ENCODE results near the gene PCDHB12.

PCDHB12 gene

DNA sequence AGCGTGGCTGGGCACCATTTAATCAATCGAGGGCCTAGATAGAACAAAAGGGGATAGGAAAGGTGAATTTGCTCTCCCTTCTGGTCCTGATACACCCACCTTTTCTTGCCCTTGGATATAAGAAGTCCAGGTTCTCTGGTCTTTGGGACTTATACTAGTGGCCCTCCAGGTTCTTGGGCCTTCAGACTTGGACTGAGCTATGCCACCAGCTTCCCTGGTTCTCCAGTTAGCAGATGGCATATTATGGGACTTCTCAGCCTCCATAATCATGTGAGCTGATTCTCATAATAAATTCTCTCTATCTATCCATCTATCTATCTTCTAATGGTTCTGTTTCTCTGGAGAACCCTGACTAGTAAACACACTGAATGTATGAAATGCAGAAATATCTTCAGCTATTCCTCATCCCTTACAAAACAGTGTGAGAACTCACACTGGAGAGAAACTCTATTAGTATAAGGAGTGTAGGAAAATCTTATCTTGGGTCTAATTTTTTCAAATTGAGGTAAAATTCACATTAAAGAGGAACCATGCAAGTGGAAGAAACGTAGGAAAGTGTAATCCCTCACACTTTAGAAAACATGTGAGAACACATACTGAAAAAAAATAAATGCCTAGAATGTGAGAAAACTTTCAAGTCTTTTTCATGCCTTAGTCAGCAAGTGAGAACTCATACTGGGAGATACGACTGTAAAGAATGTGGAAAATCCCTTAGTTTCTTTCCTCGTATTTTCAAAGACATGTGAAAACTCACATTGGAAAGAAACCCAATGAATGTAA, 52.1 kb downstream of the PCDHB12 start:
- no peak for DNase-seq

DNA sequence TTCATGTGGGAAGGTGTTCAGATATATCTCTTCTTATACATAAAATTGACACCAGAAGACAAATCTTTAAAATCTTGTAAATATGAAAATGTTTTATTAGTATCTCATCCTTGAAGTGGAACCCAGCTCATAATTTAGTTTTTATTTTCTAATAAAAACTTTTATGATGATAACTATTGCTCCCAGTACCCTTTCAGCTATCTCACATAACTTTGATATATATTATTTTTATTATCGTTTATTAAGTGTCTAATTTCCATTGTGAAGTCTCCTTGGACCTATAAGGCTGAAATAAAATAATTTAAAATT, 52.7 kb downstream of the PCDHB12 start:
- DNase-seq: no peak
